Stimulated activated naive CD8-positive, alpha-beta T cell treated with anti-CD3 and anti-CD28 coated beads, Interleukin-15, Interleukin-2, amounts not matched to agents 100 U/mL and 50 U/mL, for 24 hours (primary cell): ENCODE data around the gene CNOT3.
A peak's percentile ranks its signal among the peaks of the same experiment; 100 is the strongest.

Source experiments
- ATAC-seq: fragments of 150-1000 bp; cut with Tn5 transposase; one replicate; pipeline ENCODE4 v1.10.0; 2021
- DNase-seq: peaks from one replicate; pipeline ENCODE4 v3.0.0; 2021

Gene CNOT3

DNA sequence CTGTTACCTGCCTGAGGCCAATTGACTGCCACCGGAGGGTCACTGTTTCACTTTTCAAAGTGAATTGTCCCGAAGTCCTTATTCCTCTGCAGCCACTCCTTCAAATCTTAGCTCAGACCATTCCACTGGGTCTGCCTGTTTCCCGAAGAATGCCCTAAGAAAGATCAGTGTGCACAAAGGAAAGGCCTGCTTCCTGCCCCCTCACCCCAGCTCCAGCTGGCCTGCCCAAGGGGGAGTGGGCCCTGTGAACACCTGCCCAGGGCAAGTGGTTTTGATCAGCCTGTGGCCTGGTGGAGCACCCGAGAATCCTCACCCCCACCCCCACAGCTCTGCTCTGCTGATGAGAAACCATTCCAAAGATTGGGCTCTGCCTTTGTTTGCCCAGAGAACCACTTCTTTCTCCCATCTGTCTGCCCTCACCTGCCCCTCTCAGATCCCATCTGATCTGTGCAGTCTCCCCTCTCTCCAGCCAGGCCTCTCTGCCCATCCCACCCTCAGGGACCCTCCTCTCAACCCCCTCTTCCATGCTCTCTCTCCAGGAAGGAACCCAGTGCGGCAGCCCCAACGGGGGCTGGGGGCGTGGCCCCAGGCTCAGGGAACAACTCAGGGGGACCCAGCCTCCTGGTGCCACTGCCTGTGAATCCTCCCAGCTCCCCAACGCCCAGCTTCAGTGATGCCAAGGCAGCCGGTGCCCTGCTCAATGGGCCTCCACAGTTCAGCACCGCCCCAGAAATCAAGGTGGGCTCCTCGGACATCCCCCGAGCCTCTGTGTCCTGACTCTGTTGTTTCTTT, 11.7 kb downstream of the CNOT3 start:
- DNase-seq (no peak), ATAC-seq (no peak)

DNA sequence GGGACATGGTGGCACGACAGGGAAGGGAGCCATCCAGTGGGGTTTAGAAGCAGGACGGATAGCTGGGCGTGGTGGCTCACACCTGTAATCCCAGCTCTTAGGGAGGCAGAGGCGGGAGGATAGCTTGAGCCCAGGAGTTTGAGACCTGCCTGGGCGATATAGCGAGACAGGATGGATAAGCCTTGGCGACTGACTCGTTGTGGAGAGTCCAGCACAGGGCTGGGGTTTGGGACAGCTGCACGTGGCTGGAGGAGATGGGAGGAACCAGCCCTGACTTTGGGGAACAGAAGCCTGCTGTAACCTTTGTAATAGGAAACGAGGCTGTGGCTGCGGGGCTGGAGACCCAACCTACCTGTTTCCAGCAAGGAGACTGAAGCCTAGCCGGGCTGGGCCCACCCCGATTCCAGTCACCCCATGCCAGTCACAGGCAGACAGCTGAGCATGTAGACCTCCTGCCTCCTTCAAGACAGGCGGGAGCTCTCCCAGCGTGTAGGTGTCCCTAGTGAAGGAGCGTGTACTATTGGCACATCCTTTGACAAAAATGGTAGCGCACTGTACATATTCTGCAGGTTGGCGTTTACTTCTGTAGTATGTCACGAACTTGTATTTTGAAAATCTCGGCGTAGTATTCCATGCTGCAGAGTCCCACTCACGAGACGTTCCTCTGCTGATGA, 13.9 kb downstream of the CNOT3 start:
- DNase-seq (no peak), ATAC-seq (no peak)

DNA sequence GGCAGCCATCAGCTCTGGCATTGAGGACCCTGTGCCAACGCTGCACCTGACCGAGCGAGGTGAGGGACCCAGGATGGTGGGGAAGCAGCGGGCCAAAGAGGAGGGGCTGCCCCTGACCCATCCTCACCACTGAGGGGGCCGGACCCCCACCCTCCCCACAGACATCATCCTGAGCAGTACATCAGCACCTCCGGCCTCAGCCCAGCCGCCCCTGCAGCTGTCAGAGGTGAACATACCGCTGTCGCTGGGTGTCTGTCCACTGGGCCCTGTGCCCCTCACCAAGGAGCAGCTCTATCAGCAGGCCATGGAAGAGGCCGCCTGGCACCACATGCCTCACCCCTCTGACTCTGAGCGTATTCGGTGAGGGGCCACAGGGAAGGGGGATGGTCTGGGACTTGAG, 14.7 kb downstream of the CNOT3 start:
- ATAC-seq, result no peak
- no peak for DNase-seq

DNA sequence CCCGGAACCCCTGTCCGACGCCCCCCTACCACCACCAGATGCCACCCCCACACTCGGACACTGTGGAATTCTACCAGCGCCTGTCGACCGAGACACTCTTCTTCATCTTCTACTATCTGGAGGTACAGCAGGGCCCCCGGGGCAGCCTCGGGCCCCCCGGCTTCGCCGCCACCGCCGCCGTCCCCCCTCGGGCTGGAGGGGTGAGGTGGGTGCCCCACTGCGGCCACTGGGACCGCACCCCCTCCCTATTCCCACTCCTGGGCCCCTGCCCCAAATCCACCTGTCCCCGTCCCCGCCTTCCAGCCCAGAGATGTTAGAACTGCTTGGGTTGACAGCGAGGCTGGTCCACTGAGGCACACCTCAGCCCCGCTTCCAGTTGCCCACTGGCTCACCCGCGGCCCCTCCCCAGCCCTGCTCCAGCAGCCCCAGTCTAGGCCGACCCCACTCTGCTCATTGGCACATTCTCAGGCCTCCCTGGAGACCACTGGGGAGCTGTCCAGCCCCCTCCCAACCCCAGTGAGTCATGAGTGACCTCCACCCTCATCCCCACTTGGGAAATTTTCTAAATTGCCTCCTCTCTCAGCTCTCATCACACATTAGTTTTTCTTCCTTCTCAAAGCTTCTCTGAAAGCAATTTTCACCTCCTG, 15.4 kb downstream of the CNOT3 start:
- no peak for ATAC-seq
- DNase-seq, result no peak

DNA sequence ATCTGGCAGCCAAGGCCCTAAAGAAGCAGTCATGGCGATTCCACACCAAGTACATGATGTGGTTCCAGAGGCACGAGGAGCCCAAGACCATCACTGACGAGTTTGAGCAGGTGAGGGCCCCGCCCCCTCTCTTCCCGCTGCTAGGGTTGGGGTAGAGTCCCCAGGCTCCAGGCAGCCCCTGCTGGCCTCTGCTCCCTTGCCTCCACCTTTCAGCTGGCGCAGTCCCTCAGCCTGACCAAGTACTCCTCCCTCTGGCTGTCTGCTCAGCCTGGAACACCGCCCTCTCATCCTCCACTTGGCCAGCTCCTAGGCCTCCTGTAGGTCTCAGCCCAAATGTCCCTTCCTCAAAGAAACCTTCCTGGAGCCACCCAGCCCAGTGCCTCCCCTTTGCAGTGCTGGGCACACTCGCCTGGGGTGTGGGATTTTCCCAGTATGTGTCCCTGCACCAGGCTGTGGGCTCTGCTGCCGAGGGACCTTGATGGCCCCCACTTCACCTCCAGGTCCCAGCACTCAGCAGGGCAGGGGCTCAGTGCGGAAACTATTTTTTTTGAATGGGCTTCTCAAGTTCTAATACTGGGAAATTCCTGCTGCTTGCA, 16.3 kb downstream of the CNOT3 start:
- no peak for DNase-seq
- no peak for ATAC-seq

DNA sequence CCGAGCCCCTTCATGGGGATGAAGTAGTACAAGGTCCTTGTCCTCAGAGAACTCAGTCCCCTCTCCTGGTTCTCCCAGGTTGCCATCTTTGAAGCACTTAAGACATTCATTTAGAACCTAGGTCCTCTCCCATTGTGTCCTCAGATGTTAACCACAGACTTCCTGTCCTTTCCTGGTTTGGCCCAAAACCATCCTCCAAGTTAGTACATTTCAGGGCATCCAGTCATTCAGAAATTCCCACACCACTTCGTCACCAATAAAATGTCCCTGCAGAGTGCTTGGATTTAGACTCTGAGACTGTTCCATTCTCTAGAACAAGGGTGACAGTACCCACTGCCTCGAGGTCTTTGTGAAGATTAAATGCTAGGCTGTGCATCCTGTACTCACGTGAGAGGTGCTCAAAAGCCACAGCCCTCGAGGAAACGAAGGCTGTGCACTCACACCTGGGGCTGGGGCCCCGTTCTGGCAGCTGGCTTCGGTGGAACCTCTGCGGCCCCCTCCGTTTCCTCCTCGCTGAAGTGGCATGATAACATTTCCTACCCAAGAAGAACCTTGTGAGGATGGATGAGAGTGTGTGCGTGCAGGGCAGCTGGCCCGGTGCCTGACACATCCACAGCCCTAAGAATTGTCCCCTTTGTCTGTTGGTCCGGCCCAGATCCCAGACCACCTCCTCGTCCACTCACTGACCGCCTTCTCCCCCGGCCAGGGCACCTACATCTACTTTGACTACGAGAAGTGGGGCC, 17.2 kb downstream of the CNOT3 start:
- DNase-seq (no peak), ATAC-seq (no peak)

DNA sequence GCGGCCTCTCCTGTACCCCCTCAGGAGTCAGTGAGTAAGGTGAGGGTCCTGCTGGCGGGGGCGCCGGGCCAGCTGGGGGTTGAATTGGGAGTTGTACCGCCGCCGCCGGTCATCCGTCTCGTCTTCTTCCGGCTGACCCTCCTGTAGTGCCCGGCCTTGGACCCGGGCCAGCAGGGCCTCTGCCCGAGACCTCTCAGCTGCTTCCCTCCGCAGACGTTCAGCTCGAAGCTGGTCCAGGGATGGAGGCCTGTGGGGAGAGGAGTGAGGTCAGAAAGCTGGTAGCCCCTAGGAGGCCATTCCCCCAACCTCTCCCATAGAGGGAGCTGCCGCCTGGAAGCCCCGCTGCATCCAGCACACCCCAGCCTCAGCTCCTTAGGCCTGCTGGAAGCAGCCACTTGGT, 18.1 kb downstream of the CNOT3 start:
- DNase-seq, result no peak
- ATAC-seq, result no peak

DNA sequence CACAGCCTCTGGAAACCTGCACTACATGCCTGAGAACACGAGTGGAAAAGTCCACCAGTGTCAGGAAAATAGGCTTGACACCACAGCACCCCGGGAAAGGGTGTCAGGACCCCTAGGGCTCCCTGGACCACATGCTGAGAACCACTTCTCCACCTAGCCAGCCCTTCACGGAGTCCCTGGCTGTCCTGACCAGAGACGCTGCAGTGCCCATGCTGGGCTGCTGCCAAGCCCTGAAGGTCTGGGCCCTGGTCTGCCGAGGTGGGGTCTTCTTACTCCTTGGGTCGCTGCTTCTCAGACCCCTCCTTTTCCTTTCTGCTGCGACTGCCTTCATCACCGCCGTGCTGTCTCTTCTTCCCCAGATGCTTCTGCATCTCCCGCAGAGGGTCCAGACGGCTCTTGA, 18.9 kb downstream of the CNOT3 start:
- no peak for DNase-seq
- ATAC-seq, result no peak

DNA sequence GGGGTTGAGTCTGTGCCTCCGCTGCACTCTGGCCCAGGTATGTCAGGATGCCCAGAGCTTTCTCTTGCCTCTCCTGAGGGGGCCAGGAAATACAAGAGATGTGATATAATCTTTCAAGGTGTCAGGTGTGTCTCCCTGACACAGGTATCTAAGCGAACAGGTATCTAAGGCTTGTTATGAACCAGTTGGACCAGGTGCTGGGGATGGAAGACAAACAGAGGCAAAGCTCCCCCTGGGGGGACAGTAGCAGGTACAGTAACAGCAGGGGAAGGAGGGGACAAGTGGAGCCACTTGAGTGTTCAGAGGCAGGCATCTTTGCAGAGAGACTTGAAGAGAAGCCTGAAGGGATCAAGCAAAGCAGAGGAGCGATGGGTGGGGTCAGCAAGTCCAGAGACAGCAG, 19.4 kb downstream of the CNOT3 start:
- DNase-seq (no peak), ATAC-seq (no peak)

DNA sequence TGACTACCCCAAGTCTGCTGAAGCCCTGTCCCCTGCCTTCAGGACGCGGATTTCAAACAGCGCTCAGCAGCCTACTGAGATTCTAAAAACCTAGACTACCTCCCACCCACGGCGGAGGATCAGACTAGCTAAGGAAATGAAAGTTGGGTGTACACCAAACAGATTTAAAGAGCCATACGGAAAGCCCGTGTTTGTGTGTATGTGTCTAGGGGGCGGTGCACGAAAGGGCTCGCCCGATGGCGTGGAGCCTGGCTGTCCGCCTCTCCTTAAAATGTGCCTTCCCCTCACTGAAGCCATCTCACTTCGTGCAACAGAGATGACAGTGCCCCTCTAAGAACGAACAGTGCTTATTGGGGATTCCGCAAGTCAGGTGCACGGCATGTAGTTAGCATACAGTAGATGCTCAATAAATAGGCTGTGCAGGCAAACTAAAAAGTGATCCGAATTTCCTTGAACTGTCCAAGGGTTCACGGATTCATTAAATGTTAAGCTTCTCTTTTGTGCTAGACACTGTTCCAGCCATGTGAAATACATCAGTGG, 21.3 kb downstream of the CNOT3 start:
- no peak for ATAC-seq
- peak; percentile 43 for DNase-seq

DNA sequence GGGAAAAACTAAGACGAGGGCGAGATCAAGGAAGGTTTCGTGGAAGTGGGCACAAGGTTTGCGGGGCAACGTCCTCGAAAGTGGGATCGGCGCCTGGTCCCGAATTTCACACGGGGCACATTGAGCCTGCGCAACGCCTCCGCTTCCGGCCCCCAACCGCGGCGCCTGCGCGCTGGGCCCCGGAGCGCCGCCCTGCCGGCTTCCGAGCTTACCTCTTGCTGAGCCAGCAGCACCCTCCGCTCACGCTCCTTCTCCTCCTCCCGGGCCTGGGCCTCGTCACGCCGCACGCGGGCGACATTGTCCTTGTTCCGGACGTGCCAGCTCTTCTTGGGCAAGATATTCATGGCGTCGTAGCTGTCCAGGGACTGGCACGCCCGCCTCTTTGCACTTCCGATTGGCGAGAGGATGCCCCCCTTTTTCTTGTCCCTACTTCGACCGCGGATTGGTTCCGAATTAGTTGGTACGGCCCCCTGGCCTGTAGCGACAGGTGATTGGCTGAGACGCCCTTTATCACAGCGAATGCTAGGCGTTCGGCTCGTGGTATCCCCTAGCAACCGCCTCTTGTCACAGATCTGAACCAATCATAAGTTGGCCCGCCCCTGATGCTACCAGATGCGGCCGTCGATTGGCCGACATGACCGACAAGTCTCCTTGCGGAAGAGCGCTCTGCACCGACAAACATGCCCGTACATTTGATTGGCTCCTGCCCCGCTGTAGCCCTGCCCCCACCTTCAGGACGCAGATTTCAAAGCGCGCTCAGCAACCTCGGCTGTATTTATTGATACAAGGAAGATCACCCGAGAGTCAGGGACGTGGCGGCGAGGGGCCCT, 22.0 kb downstream of the CNOT3 start, which contains the start of gene LENG1:
Gene LENG1, minus strand, starts transcription at position 370 of the 830 bp plus-strand sequence. Its CDS starts 26 bp downstream, at position 344.
- ATAC-seq, result peak; percentile 96
- DNase-seq, result peak; percentile 96

DNA sequence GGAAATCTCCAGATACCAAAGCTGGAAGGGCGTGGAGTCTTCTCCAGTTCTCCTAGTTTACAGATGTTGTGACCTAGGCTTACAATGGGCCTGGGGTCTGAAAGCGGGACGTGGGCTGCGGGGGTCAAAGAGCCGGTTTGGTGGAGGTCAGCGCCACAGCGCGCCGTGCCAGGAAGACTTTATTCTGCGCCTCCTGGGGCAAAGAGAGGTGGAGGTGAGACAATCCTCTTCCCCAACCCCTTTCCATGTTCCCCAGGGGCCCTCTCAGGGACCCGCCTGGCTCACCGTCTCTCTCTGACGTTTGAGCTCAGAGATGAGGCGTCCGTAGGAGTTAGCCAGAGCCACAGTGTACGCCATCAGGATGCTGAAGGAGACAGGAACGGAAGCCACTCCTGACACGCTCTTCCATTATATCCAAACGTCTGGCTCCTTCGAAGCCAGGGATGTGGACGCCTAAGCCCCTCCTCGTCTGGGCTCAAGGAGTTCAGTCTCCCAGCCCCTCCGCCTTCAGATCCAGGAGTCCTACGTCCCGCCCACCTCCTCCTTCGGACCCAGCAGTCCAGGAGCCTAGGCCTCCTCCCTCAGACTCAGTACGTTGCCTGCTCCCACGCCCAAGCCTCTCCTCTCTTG, 22.7 kb downstream of the CNOT3 start:
- DNase-seq (no peak), ATAC-seq (no peak)

DNA sequence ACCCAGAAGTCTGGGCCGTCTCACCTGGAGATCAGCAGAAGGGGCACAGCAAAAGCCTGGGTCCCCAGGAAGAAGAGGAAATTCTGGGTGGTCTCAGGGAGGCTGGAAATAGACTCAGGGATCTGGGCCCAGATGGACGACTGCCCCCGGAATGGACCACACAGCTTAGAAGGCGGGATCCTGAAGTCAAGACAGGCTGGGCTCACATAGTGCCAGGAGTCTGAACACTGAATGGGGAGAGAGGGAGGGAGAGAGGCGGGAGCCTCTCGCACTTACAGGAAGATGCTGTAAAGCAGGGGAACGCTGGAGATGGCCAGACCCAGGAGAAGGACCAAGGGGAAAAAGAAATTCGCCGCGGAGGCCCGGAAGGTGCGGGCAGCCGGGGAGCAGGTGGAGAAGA, 23.3 kb downstream of the CNOT3 start:
- no peak for ATAC-seq
- no peak for DNase-seq

DNA sequence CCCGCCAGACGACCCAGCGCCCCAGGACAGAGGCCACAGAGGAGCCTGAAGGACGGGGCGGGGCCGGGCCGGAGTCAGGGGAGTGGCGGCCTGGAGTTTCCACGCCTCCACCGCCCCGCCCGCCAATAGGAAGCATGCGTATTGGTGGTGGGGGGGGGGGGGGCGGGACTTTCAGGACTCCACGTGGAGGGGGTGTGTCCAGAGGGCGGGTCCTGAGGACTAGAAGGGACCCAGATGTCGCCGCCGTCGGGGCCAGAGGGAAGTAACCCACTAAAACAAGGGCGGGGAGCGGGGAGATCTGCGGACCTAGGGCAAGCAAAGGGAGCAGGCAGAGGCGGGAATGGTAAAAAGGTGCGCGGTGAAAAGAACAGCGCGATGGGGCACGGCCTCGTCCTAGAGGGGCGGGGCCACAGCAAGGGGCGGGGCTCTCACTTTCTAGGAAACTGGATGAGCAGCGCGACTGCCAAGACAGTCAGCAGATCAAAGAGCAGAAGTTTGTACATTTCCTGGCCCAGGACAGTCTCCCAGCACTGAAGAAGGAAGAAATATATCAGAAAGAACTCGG, 24.8 kb downstream of the CNOT3 start:
- ATAC-seq (peak; percentile 12), DNase-seq (peak; percentile 84)

DNA sequence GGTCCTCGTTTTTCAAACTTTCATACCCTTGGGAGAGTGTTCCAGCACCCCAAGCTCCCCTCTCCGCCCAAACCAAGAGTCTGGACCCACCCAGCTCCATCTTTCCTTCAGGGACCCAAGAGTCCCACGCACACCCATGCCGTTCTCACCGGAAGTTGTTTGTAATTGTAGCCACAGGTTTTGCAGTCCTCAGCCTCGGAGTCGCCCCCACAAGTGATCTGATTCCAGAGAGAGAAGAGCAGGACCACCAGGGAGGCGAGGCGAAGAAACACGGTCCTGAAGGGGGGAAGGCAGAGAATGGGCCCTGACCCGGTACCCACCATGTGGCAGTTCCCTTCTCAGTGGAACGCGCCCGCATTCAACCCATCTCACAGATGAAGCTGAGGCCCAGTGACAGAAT, 25.3 kb downstream of the CNOT3 start:
- DNase-seq (no peak), ATAC-seq (no peak)

DNA sequence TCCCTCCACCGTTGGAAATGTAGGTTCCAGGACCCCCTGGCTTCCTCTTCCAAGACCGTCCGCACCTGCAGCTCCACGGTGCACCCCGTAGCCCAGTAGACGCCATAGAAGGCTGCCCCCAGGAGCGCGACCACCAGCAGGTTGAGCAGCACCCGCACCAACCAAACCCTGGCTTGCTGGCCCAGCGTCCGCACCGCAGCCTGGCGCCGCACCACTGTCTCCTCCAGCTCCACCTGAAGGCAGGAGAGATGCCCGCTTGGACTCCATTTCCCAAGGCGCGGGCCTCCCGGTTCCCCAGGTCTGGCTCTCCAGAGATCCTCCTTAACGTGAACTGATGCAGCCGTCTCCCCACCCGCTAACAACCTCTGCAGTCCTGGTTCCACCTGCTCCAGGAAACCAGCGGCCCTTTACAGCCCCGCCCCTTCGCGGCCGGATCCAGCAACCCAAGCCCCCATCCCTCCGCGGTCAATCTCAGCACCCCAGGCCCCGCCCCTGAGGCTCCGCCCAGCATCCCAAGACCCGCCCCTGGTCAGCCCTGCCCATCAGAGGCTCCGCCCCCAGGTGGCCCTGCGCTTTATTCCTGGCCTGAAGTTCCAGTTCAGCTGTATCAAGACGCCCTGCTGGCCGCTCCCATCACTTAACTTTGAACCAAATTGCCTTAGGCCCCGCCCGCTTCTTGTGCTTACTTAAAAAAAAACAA, 27.0 kb downstream of the CNOT3 start:
- ATAC-seq (peak; percentile 7), DNase-seq (peak; percentile 83)

DNA sequence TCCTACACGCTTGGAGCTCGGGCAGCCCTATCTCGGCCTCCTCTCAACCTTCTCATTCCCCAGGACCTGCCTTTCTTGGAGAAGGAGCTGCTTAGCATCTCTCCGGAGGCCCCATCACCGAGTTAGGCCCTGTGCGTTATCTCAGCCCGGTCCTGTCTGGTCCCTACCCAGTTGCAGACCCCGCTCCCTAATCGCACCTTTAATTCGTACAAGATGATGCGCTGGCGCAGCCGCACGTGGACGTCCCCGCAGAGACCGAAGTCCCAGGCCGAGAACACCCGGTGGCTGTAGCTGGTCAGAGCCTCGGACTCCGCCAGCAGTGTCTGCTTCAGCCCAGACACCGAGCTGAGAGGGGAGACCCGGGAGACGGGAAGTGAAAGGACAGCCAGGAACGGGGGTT, 27.7 kb downstream of the CNOT3 start:
- ATAC-seq, result no peak
- DNase-seq, result no peak

DNA sequence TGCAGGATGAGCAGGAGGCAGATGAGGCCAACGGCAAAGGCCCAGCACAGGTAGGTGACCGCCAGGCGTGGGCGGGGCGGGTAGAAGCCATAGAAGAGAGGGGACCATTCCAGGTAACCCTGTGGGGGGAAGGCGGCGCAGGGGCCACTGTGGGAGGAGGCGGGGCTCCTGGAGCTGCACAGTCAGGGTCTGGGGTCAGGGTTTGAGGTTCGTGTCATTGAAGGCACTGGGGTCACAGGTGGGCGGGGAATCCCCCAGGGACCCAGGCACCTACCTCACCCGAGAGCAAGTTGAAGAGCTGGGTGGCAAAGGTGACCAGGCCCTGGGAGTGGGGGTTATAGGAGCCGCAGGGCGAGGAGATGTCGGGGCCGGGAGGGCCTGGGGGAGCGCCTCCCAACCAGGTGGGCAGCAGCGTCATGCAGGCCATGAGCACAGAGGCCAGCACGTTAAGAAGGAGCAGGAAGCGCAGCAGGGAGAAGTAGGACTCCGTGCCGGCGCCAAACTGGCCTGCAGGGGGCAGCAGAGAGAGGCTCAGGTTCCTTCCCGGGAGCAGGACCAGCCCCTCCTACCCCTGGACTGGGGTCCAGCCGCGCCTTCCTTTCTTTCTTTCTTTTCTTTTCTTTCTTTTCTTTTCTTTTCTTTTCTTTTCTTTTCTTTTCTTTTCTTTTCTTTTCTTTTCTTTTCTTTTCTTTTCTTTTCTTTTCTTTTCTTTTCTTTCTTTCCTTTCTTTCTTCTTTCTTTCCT, 30.8 kb downstream of the CNOT3 start:
- peak; percentile 86 for ATAC-seq

More for the DNA sequence above, 30.8 kb downstream of the CNOT3 start:
- peak; percentile 98 for DNase-seq
